ENCODE results near the gene ZDBF2.
"Not testable (repeated sequence)": the region's sequence is repeated elsewhere in the genome, so short reads cannot be mapped to it uniquely, and the experiment has no call there.

ZDBF2 gene

GRCh38 chr2:206259376-206260187 is 14.9 kb upstream of the ZDBF2 start:
- no peak for DNase-seq (ENCODE audit: low read depth in 1 of 2, low spot score in 1 of 2)

GRCh38 chr2:206260188-206261012 is 14.1 kb upstream of the ZDBF2 start:
- no peak for DNase-seq (ENCODE audit: low read depth in 1 of 2, low spot score in 1 of 2)

- DNase-seq (ENCODE audit: low read depth in 1 of 2, low spot score in 1 of 2): no peak
Measured at GRCh38 chr2:206263959-206264603, 10.4 kb upstream of the ZDBF2 start.

- DNase-seq (ENCODE audit: low read depth in 1 of 2, low spot score in 1 of 2): no peak
Measured at GRCh38 chr2:206266130-206267125, 8.0 kb upstream of the ZDBF2 start.

GRCh38 chr2:206267567-206267966 is 6.9 kb upstream of the ZDBF2 start:
- DNase-seq (ENCODE audit: low read depth in 1 of 2, low spot score in 1 of 2): no peak

- no peak for DNase-seq (ENCODE audit: low read depth in 1 of 2, low spot score in 1 of 2)
Measured at GRCh38 chr2:206271065-206271464, 3.4 kb upstream of the ZDBF2 start.

GRCh38 chr2:206273905-206274304 is 558 bp upstream of the ZDBF2 start:
- DNase-seq (ENCODE audit: low read depth in 1 of 2, low spot score in 1 of 2): no peak

GRCh38 chr2:206275312-206276055 is 1.0 kb downstream of the ZDBF2 start:
- no peak for DNase-seq (ENCODE audit: low read depth in 1 of 2, low spot score in 1 of 2)

GRCh38 chr2:206276169-206276942 is 1.9 kb downstream of the ZDBF2 start:
- no peak for DNase-seq (ENCODE audit: low read depth in 1 of 2, low spot score in 1 of 2)

GRCh38 chr2:206277503-206277902 is 3.0 kb downstream of the ZDBF2 start:
- DNase-seq (ENCODE audit: low read depth in 1 of 2, low spot score in 1 of 2): no peak

- no peak for DNase-seq (ENCODE audit: low read depth in 1 of 2, low spot score in 1 of 2)
Measured at GRCh38 chr2:206282746-206283145, 8.3 kb downstream of the ZDBF2 start.

GRCh38 chr2:206287197-206287596 is 12.7 kb downstream of the ZDBF2 start:
- no peak for DNase-seq (ENCODE audit: low read depth in 1 of 2, low spot score in 1 of 2)

- no peak for DNase-seq (ENCODE audit: low read depth in 1 of 2, low spot score in 1 of 2)
Measured at GRCh38 chr2:206289391-206289790, 14.9 kb downstream of the ZDBF2 start.

GRCh38 chr2:206296128-206296527 is 21.7 kb downstream of the ZDBF2 start:
- DNase-seq (ENCODE audit: low read depth in 1 of 2, low spot score in 1 of 2): no peak

GRCh38 chr2:206299608-206300007 is 25.1 kb downstream of the ZDBF2 start:
- not testable (repeated sequence) for DNase-seq (ENCODE audit: low read depth in 1 of 2, low spot score in 1 of 2)

GRCh38 chr2:206305523-206306245 is 31.2 kb downstream of the ZDBF2 start:
- DNase-seq (ENCODE audit: low read depth in 1 of 2, low spot score in 1 of 2): no peak

- no peak for DNase-seq (ENCODE audit: low read depth in 1 of 2, low spot score in 1 of 2)
Measured at GRCh38 chr2:206311026-206311425, 36.6 kb downstream of the ZDBF2 start.

GRCh38 chr2:206316141-206316540 is 41.7 kb downstream of the ZDBF2 start:
- DNase-seq (ENCODE audit: low read depth in 1 of 2, low spot score in 1 of 2): no peak

Measured in activated T-helper 1 cell treated with anti-CD3 and anti-CD28 coated beads, Interleukin-2, amount 50 U/mL, for 16 hours (primary cell).